H9 (cell line): ENCODE results near the gene MACROH2A1. TPM values are rescaled to one million over a fixed set of nuclear protein-coding genes. Genes with fewer than 3 reads are reported as not detected.

Experiments used
- DNase-seq: peaks from one replicate; pipeline ENCODE4 v3.0.0-alpha.2; 2017
- H2AFZ ChIP-seq: one replicate; pipeline ENCODE4 v1.6.1; 2013; ENCODE audit warnings: mild to moderate bottlenecking, low read length, control low read depth, moderate library complexity
- H2AK5ac ChIP-seq: 2 replicates; pipeline ENCODE4 v1.6.1; 2013; ENCODE audit warnings: low read length, control low read depth, mixed read lengths; ENCODE audit not compliant: insufficient read length
- H2BK120ac ChIP-seq: one replicate; pipeline ENCODE4 v1.6.1; 2013; ENCODE audit warnings: low read depth, mild to moderate bottlenecking, low read length, control low read depth, inconsistent platforms; ENCODE audit not compliant: poor library complexity, severe bottlenecking
- H2BK12ac ChIP-seq: 2 replicates; pipeline ENCODE4 v1.6.1; 2013; ENCODE audit warnings: low read length, control low read depth, mixed read lengths, low read depth; ENCODE audit not compliant: insufficient read length
- H2BK15ac ChIP-seq: 2 replicates; pipeline ENCODE4 v1.6.1; 2013; ENCODE audit warnings: low read depth, low read length, control low read depth
- H2BK20ac ChIP-seq: one replicate; pipeline ENCODE4 v1.6.1; 2013; ENCODE audit warnings: low read depth, mild to moderate bottlenecking, low read length, control low read depth, inconsistent platforms; ENCODE audit not compliant: poor library complexity, severe bottlenecking
- H2BK5ac ChIP-seq: 2 replicates; pipeline ENCODE4 v1.6.1; 2013; ENCODE audit warnings: low read length, control low read depth, mixed read lengths; ENCODE audit not compliant: insufficient read length
- H3K14ac ChIP-seq: 2 replicates; pipeline ENCODE4 v1.6.1; 2013; ENCODE audit warnings: low read length, control low read depth; ENCODE audit not compliant: insufficient read depth
- H3K18ac ChIP-seq: 2 replicates; pipeline ENCODE4 v1.6.1; 2013; ENCODE audit warnings: low read depth, mild to moderate bottlenecking, mixed read lengths, low read length, control low read depth; ENCODE audit not compliant: insufficient read length
- H3K23ac ChIP-seq: 2 replicates; pipeline ENCODE4 v1.6.1; 2013; ENCODE audit warnings: low read length, control low read depth, mixed read lengths, low read depth; ENCODE audit not compliant: insufficient read length
- H3K23me2 ChIP-seq: 2 replicates; pipeline ENCODE4 v1.6.1; 2013; ENCODE audit warnings: low read depth, mild to moderate bottlenecking, mixed read lengths, low read length, control low read depth; ENCODE audit not compliant: insufficient read length, poor library complexity, severe bottlenecking
- H3K27ac ChIP-seq: 2 replicates; pipeline ENCODE4 v1.5.1; 2013; ENCODE audit warnings: low read length, control low read depth, mixed read lengths, low read depth; ENCODE audit not compliant: insufficient read length
- H3K27me3 ChIP-seq: 2 replicates; pipeline ENCODE4 v1.6.1; 2013; ENCODE audit warnings: low read length, control low read depth, inconsistent platforms; ENCODE audit not compliant: insufficient read depth
- H3K4ac ChIP-seq: 2 replicates; pipeline ENCODE4 v1.6.1; 2013; ENCODE audit warnings: low read depth, mild to moderate bottlenecking, control low read depth, inconsistent platforms, low read length, moderate library complexity
- H3K4me1 ChIP-seq: 2 replicates; pipeline ENCODE4 v1.6.1; 2013; ENCODE audit warnings: low read length, control low read depth, inconsistent platforms; ENCODE audit not compliant: insufficient read depth
- H3K4me2 ChIP-seq: 2 replicates; pipeline ENCODE4 v1.6.1; 2013; ENCODE audit warnings: low read length, control low read depth, mixed read lengths; ENCODE audit not compliant: insufficient read length, insufficient read depth
- H3K56ac ChIP-seq: 2 replicates; pipeline ENCODE4 v1.6.1; 2013; ENCODE audit warnings: low read depth, mild to moderate bottlenecking, mixed read lengths, low read length, control low read depth; ENCODE audit not compliant: insufficient read length
- H3K79me1 ChIP-seq: 2 replicates; pipeline ENCODE4 v1.6.1; 2013; ENCODE audit warnings: low read depth, mild to moderate bottlenecking, moderate library complexity, low read length, control low read depth, inconsistent platforms; ENCODE audit not compliant: insufficient read depth, poor library complexity, severe bottlenecking
- H3K79me2 ChIP-seq: 2 replicates; pipeline ENCODE4 v1.6.1; 2013; ENCODE audit warnings: low read length, control low read depth, inconsistent platforms; ENCODE audit not compliant: insufficient read depth
- H3K9ac ChIP-seq: 2 replicates; pipeline ENCODE4 v1.6.1; 2013; ENCODE audit warnings: low read length, control low read depth, mixed read lengths; ENCODE audit not compliant: insufficient read length; ENCODE audit errors: extremely low read depth
- H3K9me3 ChIP-seq: one replicate; pipeline ENCODE4 v1.6.1; 2013; ENCODE audit warnings: low read depth, low read length, inconsistent platforms; ENCODE audit not compliant: control insufficient read depth
- H3T11ph ChIP-seq: one replicate; pipeline ENCODE4 v1.6.1; 2013; ENCODE audit warnings: mild to moderate bottlenecking, low read length, control low read depth, inconsistent platforms
- H4K20me1 ChIP-seq: one replicate; pipeline ENCODE4 v1.6.1; 2013; ENCODE audit not compliant: control insufficient read depth, insufficient read length, insufficient read depth
- H4K5ac ChIP-seq: 2 replicates; pipeline ENCODE4 v1.6.1; 2013; ENCODE audit warnings: low read depth, mild to moderate bottlenecking, mixed read lengths, low read length, control low read depth; ENCODE audit not compliant: insufficient read length
- H4K8ac ChIP-seq: replicated peaks from 2 replicates; pipeline ENCODE4 v1.6.1; 2013; ENCODE audit warnings: low read length, control low read depth, mixed read lengths, low read depth; ENCODE audit not compliant: insufficient read length
- H4K91ac ChIP-seq: 2 replicates; pipeline ENCODE4 v1.6.1; 2013; ENCODE audit warnings: low read depth, mild to moderate bottlenecking, moderate library complexity, mixed read lengths, low read length, control low read depth; ENCODE audit not compliant: insufficient read length
- H3K27ac Mint-ChIP-seq, 3 experiments: 2 replicates in 2 of 3; 3 replicates in 1 of 3; pipeline ENCODE4 v1.8.0; 2020 to 2021; ENCODE audit warnings: mixed read lengths in 3 of 3, mild to moderate bottlenecking in 1 of 3, moderate library complexity in 1 of 3
- H3K27me3 Mint-ChIP-seq: 2 replicates; pipeline ENCODE4 v1.8.0; 2021; ENCODE audit warnings: low read depth, mild to moderate bottlenecking, moderate library complexity, mixed read lengths
- H3K36me3 Mint-ChIP-seq, 3 experiments: 2 replicates in 2 of 3; 3 replicates in 1 of 3; pipeline ENCODE4 v1.8.0; 2020 to 2021; ENCODE audit warnings: low read depth in 3 of 3, mixed read lengths in 3 of 3; ENCODE audit not compliant: insufficient read depth in 1 of 3
- H3K4me1 Mint-ChIP-seq, 2 experiments: 2 replicates each; pipeline ENCODE4 v1.8.0; 2020; ENCODE audit warnings: mixed read lengths in 2 of 2
- H3K4me3 Mint-ChIP-seq, 2 experiments: 2 replicates in 1 of 2; 3 replicates in 1 of 2; pipeline ENCODE4 v1.8.0; 2020 to 2021; ENCODE audit warnings: mild to moderate bottlenecking in 2 of 2, mixed read lengths in 2 of 2, moderate library complexity in 1 of 2
- H3K9me3 Mint-ChIP-seq, 2 experiments: 2 replicates in 1 of 2; 3 replicates in 1 of 2; pipeline ENCODE4 v1.8.0; 2020; ENCODE audit warnings: mild to moderate bottlenecking in 2 of 2, mixed read lengths in 2 of 2, moderate library complexity in 1 of 2
- WGBS: extraction: QIAGEN DNeasy Blood & Tissue Kit; methylation state at CpG from one replicate; pipeline ENCODE4 v1.1.7; 2013; ENCODE audit warnings: missing lambda C conversion rate, low lambda C conversion rate, mixed read lengths; ENCODE audit not compliant: insufficient read length; ENCODE audit errors: extremely low coverage; 5-methylcytosine and 5-hydroxymethylcytosine counted together
- total RNA-seq: library from RNA; stranded (reverse); gene quantifications from 2 replicates; pipeline ENCODE4 v1.2.1, GENCODE V29; 2021
- TF ChIP-seq, protein P1 (sequence below): fragments of 200-600 bp; sonication (generic); conservative IDR thresholded peaks from 3 replicates; pipeline ENCODE4 v1.8.0; 2021; ENCODE audit warnings: antibody characterized with exemption, mild to moderate bottlenecking

The MACROH2A1 gene
- total RNA-seq, 1 experiment from 2014 or later, result 111 TPM

DNA sequence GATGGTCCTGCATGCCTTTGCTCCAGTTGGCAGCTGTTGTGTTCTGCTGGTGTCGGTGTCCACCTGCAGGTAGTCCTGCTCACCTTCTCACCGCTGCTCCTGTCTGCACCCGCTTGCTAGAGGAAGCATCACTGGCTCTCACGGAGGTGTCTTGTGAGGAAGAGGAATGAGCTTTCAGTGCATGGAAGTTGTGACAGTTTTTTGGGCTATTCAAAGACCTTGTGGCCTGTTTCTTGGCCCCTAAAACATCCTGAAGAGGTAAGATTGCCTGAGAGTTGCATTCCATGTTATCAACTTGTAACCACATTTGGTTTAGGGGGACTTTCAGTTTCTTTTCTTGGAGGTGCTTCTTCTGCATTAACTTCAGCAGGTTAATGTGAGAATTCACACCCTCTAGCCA lies 85.6 kb downstream of the MACROH2A1 start:
- TF ChIP-seq, protein P1, sequence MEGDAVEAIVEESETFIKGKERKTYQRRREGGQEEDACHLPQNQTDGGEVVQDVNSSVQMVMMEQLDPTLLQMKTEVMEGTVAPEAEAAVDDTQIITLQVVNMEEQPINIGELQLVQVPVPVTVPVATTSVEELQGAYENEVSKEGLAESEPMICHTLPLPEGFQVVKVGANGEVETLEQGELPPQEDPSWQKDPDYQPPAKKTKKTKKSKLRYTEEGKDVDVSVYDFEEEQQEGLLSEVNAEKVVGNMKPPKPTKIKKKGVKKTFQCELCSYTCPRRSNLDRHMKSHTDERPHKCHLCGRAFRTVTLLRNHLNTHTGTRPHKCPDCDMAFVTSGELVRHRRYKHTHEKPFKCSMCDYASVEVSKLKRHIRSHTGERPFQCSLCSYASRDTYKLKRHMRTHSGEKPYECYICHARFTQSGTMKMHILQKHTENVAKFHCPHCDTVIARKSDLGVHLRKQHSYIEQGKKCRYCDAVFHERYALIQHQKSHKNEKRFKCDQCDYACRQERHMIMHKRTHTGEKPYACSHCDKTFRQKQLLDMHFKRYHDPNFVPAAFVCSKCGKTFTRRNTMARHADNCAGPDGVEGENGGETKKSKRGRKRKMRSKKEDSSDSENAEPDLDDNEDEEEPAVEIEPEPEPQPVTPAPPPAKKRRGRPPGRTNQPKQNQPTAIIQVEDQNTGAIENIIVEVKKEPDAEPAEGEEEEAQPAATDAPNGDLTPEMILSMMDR, result no peak
- no peaks in the 10 kb centered on the region; a peak in 2 of 7 replicates for H3K36me3 Mint-ChIP-seq
- no CpG with 5 or more reads among the region's 4 CpGs for WGBS
- H4K20me1 ChIP-seq, result peaks cover 2% of the 10 kb centered on the region
- H3K27me3 Mint-ChIP-seq, result peaks cover 61% of the 10 kb centered on the region
- no peaks in the 10 kb centered on the region for H3K4me1 ChIP-seq
- H3K23me2 ChIP-seq, result no peaks in the 10 kb centered on the region
- no peaks in the 10 kb centered on the region; the same call in 1 of the 2 replicates for H3K27me3 ChIP-seq
- no peaks in the 10 kb centered on the region for H3K79me2 ChIP-seq
- DNase-seq, result no peak
- H3K9me3 ChIP-seq, result no peaks in the 10 kb centered on the region
- no peak overlapping the region for H2BK12ac ChIP-seq
- H3K14ac ChIP-seq, result no peak overlapping the region
- H2BK5ac ChIP-seq, result no peak overlapping the region
- H2BK15ac ChIP-seq, result no peak overlapping the region
- H2AFZ ChIP-seq, result no peak overlapping the region
- no peak overlapping the region for H3K9ac ChIP-seq
- no peak overlapping the region for H3K23ac ChIP-seq
- H2BK120ac ChIP-seq, result no peak overlapping the region
- no peak overlapping the region for H4K91ac ChIP-seq
- no peaks in the 10 kb centered on the region for H3K79me1 ChIP-seq
- no peak overlapping the region for H3K4ac ChIP-seq
- no peak overlapping the region for H3K4me2 ChIP-seq
- no peaks in the 10 kb centered on the region for H3K9me3 Mint-ChIP-seq
- no peak overlapping the region for H4K5ac ChIP-seq
- no peak overlapping the region for H3K27ac Mint-ChIP-seq
- H3K4me1 Mint-ChIP-seq, result peaks cover 3 to 4% of the 10 kb centered on the region in 2 experiments; a peak in 2 of 4 replicates
- no peak overlapping the region for H3K27ac ChIP-seq
- H3K18ac ChIP-seq, result no peak overlapping the region
- no peak overlapping the region for H2BK20ac ChIP-seq
- no peak overlapping the region for H3K4me3 Mint-ChIP-seq
- H3K56ac ChIP-seq, result no peak overlapping the region
- H2AK5ac ChIP-seq, result no peak overlapping the region
- H3T11ph ChIP-seq, result no peak overlapping the region
- no peak overlapping the region for H4K8ac ChIP-seq
